GM19372 (cell line): Measurements from ENCODE around the gene FOXA2.
"Not testable (repeated sequence)": the region's sequence is repeated elsewhere in the genome, so short reads cannot be mapped to it uniquely, and the experiment has no call there.

Experiments
- ATAC-seq: cut with Tn5 transposase; IDR thresholded peaks from one replicate; pipeline ENCODE4 v1.9.1; 2021; ENCODE audit warnings: mild to moderate bottlenecking, low read depth, moderate library complexity; ENCODE audit not compliant: unreplicated experiment

Gene FOXA2

GRCh38 chr20:22584522-22584921 lies at the start of gene FOXA2:
TSS of gene FOXA2 (minus strand) at chr20:22584572. CDS start at chr20:22584278, 294 bp downstream.
- no peak for ATAC-seq

GRCh38 chr20:22630701-22631100 lies 46.3 kb upstream of the FOXA2 start:
- no peak for ATAC-seq

- no peak for ATAC-seq
These were observed 45.6 kb upstream of the FOXA2 start for GRCh38 chr20:22629927-22630326.

- no peak for ATAC-seq
These were observed 45.1 kb upstream of the FOXA2 start for GRCh38 chr20:22629447-22629846.

GRCh38 chr20:22626496-22626895 lies 42.1 kb upstream of the FOXA2 start:
- no peak for ATAC-seq

GRCh38 chr20:22623211-22623610 lies 38.8 kb upstream of the FOXA2 start:
- ATAC-seq, result no peak

GRCh38 chr20:22620342-22620741 lies 36.0 kb upstream of the FOXA2 start:
- ATAC-seq, result no peak

GRCh38 chr20:22619806-22620205 lies 35.4 kb upstream of the FOXA2 start:
- no peak for ATAC-seq

GRCh38 chr20:22619272-22619671 lies 34.9 kb upstream of the FOXA2 start:
- no peak for ATAC-seq

- ATAC-seq, result no peak
These were observed 32.8 kb upstream of the FOXA2 start for GRCh38 chr20:22617160-22617559.

GRCh38 chr20:22616551-22616950 lies 32.2 kb upstream of the FOXA2 start:
- no peak for ATAC-seq

GRCh38 chr20:22615425-22615824 lies 31.1 kb upstream of the FOXA2 start:
- ATAC-seq, result no peak

GRCh38 chr20:22611636-22612035 lies 27.3 kb upstream of the FOXA2 start:
- no peak for ATAC-seq

- ATAC-seq, result no peak
These were observed 23.3 kb upstream of the FOXA2 start for GRCh38 chr20:22607695-22608094.

- no peak for ATAC-seq
These were observed 20.4 kb upstream of the FOXA2 start for GRCh38 chr20:22604815-22605214.

- ATAC-seq, result no peak
These were observed 17.2 kb upstream of the FOXA2 start for GRCh38 chr20:22601361-22602141.

- ATAC-seq, result not testable (repeated sequence)
These were observed 14.9 kb upstream of the FOXA2 start for GRCh38 chr20:22599258-22599657.

GRCh38 chr20:22597303-22597702 lies 12.9 kb upstream of the FOXA2 start:
- no peak for ATAC-seq

- no peak for ATAC-seq
These were observed 6.3 kb upstream of the FOXA2 start for GRCh38 chr20:22590662-22591061.

- ATAC-seq, result no peak
These were observed 2.4 kb upstream of the FOXA2 start for GRCh38 chr20:22586645-22587310.

GRCh38 chr20:22585786-22586493 lies 1.6 kb upstream of the FOXA2 start:
- no peak for ATAC-seq
